GM13977 (cell line): ENCODE data around the gene HSD17B1.
"Not testable (repeated sequence)": the region's sequence is repeated elsewhere in the genome, so short reads cannot be mapped to it uniquely, and the experiment has no call there.

Source experiments
- DNase-seq: peaks from one replicate; pipeline ENCODE4 v3.0.0; 2012; ENCODE audit warnings: low spot score
- CTCF ChIP-seq: IDR thresholded peaks from 2 replicates; pipeline ENCODE4 v1.5.1; 2012; ENCODE audit warnings: mild to moderate bottlenecking, control low read depth; ENCODE audit not compliant: insufficient read depth; ENCODE audit errors: extremely low read depth, missing control alignments
- in situ Hi-C: fragments of 300-500 bp; cut with MboI; formaldehyde crosslinking; loops from one replicate; pipeline ENCODE4 v1.12.0; 2022; ENCODE audit warnings: low sequenced_read_pairs, low pct_unique_long_range_greater_than_20kb, mixed read lengths, inconsistent platforms; ENCODE audit not compliant: unreplicated experiment

The HSD17B1 gene

GRCh38 chr17:42552736-42553135, at the start of gene HSD17B1:
HSD17B1 (plus strand) TSS chr17:42552923; CDS start chr17:42552934, 11 bp downstream.
- in situ Hi-C loops = loop anchor here (25.0 kb wide), 1 partner anchor 385 kb away; no protein-coding TSS in a partner anchor
- DNase-seq = not testable (repeated sequence)

- no peak for DNase-seq
- in situ Hi-C loops = loop anchor here (10.0 to 25.0 kb wide), 2 partner anchors 191 to 278 kb away; no protein-coding TSS in a partner anchor
- TF ChIP-seq CTCF = no peak
These were observed 49.8 kb upstream of the HSD17B1 start for GRCh38 chr17:42502926-42503325.

GRCh38 chr17:42507671-42508070, 45.1 kb upstream of the HSD17B1 start:
- no peak for DNase-seq
- TF ChIP-seq CTCF = no peak
- in situ Hi-C loops = loop anchor here (10.0 to 25.0 kb wide), 2 partner anchors 195 to 283 kb away; no protein-coding TSS in a partner anchor

- in situ Hi-C loops = loop anchor here (10.0 to 25.0 kb wide), 2 partner anchors 196 to 284 kb away; no protein-coding TSS in a partner anchor
- no peak for DNase-seq
- TF ChIP-seq CTCF = no peak
These were observed 44.1 kb upstream of the HSD17B1 start for GRCh38 chr17:42508426-42509165.

- no peak for TF ChIP-seq CTCF
These were observed 43.3 kb upstream of the HSD17B1 start for GRCh38 chr17:42509409-42509808.

GRCh38 chr17:42509841-42510240, 42.9 kb upstream of the HSD17B1 start:
- in situ Hi-C loops = loop anchor here (10.0 to 25.0 kb wide), 2 partner anchors 198 to 285 kb away; no protein-coding TSS in a partner anchor
- TF ChIP-seq CTCF = no peak
- DNase-seq = no peak

More at GRCh38 chr17:42509409-42509808, 43.3 kb upstream of the HSD17B1 start:
- in situ Hi-C loops = loop anchor here (10.0 to 25.0 kb wide), 2 partner anchors 197 to 285 kb away; no protein-coding TSS in a partner anchor
- no peak for DNase-seq

GRCh38 chr17:42512246-42512645, 40.5 kb upstream of the HSD17B1 start:
- TF ChIP-seq CTCF = no peak
- DNase-seq = no peak
- in situ Hi-C loops = loop anchor here (25.0 kb wide), 1 partner anchor 200 kb away; no protein-coding TSS in a partner anchor
